Suprapubic skin (tissue), 4 donors: Measurements from ENCODE around the gene OR10Z1.

Experiments
- EP300 ChIP-seq: sonication (generic); formaldehyde crosslinking; IDR thresholded peaks from one replicate; pipeline ENCODE4 v1.6.1; 2017; ENCODE audit warnings: antibody characterized with exemption
- POLR2A ChIP-seq, 2 donors: fragments of 450-650 bp; IDR thresholded peaks; one replicate each; pipeline ENCODE4 v1.6.1; 2017; ENCODE audit warnings: antibody characterized with exemption in 2 of 2, mild to moderate bottlenecking in 2 of 2, moderate library complexity in 2 of 2
- POLR2AphosphoS5 ChIP-seq, 3 donors: sonication (generic); formaldehyde crosslinking; IDR thresholded peaks; one replicate each; pipeline ENCODE4 v1.6.1; 2017; ENCODE audit warnings: antibody characterized with exemption in 3 of 3
- TF ChIP-seq, protein P1 (sequence below), 2 donors: fragments of 200-600 bp in 1 of 2; fragments of 450-650 bp in 1 of 2; sonication (generic) in 1 of 2; IDR thresholded peaks; one replicate each; pipeline ENCODE4 v1.5.1; 2016 to 2019; ENCODE audit warnings: antibody characterized with exemption in 2 of 2, mild to moderate bottlenecking in 1 of 2, moderate library complexity in 1 of 2

DNA sequence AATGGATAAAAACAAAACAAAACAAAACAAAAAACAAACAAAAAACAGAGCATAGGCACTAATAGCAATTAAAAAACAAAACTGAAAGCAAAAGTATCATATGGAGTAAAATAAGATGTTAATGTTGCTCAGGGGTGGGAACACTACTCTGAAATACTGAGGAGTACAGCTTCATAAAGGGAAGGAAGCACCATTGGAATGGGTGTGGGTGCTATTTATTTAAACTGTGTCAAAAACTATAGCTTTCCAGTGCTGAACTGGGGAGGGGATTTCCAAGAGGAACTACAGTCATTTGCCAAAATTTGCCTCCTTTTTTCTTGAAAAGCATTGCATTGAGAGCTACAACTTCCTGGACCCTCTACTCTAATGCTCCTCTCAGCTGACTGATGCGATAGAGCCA, 41.4 kb downstream of the OR10Z1 start:
- TF ChIP-seq POLR2AphosphoS5 (IDR thresholded peaks at IDR 0.05) (no peak), POLR2A (IDR thresholded peaks at IDR 0.05) (no peak), EP300 (no peak)
- TF ChIP-seq, protein P1, sequence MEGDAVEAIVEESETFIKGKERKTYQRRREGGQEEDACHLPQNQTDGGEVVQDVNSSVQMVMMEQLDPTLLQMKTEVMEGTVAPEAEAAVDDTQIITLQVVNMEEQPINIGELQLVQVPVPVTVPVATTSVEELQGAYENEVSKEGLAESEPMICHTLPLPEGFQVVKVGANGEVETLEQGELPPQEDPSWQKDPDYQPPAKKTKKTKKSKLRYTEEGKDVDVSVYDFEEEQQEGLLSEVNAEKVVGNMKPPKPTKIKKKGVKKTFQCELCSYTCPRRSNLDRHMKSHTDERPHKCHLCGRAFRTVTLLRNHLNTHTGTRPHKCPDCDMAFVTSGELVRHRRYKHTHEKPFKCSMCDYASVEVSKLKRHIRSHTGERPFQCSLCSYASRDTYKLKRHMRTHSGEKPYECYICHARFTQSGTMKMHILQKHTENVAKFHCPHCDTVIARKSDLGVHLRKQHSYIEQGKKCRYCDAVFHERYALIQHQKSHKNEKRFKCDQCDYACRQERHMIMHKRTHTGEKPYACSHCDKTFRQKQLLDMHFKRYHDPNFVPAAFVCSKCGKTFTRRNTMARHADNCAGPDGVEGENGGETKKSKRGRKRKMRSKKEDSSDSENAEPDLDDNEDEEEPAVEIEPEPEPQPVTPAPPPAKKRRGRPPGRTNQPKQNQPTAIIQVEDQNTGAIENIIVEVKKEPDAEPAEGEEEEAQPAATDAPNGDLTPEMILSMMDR (IDR thresholded peaks at IDR 0.05) = no peak
